WTC11 (cell line): ENCODE data around the gene CLIP2. TPM values are rescaled to one million over a fixed set of nuclear protein-coding genes. Genes with fewer than 3 reads are reported as not detected.

Experiments
- ATAC-seq: fragments of 200-7000 bp; cut with Tn5 transposase; 2 replicates; pipeline ENCODE4 v1.10.0; 2021; ENCODE audit warnings: mild to moderate bottlenecking, moderate library complexity
- CTCF ChIA-PET: fragments of 300-600 bp; sonication (Branson Sonifier 250); formaldehyde crosslinking; loops from one replicate; lab custom pipeline; 2021; ENCODE audit warnings: antibody characterized with exemption; lab: Charles Lee
- POLR2A ChIA-PET: fragments of 350-600 bp; sonication (Branson Sonifier 250); formaldehyde crosslinking; loops from one replicate; lab custom pipeline; 2021; ENCODE audit warnings: antibody characterized with exemption; lab: Charles Lee
- DNase-seq: peaks from one replicate; pipeline ENCODE4 v3.0.0; 2021; ENCODE audit warnings: low spot score
- H3K27ac Mint-ChIP-seq: 2 replicates; pipeline ENCODE4 v1.8.0; 2021; ENCODE audit warnings: mixed read lengths
- H3K27me3 Mint-ChIP-seq: 2 replicates; pipeline ENCODE4 v1.8.0; 2021; ENCODE audit warnings: low read depth, mild to moderate bottlenecking, moderate library complexity, mixed read lengths
- H3K36me3 Mint-ChIP-seq: 2 replicates; pipeline ENCODE4 v1.8.0; 2021; ENCODE audit warnings: mixed read lengths
- H3K4me1 Mint-ChIP-seq: 2 replicates; pipeline ENCODE4 v1.8.0; 2022; ENCODE audit warnings: mixed read lengths
- H3K4me3 Mint-ChIP-seq: 2 replicates; pipeline ENCODE4 v1.8.0; 2021; ENCODE audit warnings: mild to moderate bottlenecking, moderate library complexity, mixed read lengths
- H3K9me3 Mint-ChIP-seq: 2 replicates; pipeline ENCODE4 v1.8.0; 2021; ENCODE audit warnings: mixed read lengths
- FOXK1 ChIP-seq: sonication (generic); formaldehyde crosslinking; IDR thresholded peaks from 2 replicates; pipeline ENCODE4 v1.8.0; 2022; ENCODE audit warnings: mild to moderate bottlenecking, moderate library complexity, missing genetic modification reagents
- GRHL2 ChIP-seq: fragments of 250-450 bp; sonication (Bioruptor Pico); IDR thresholded peaks from 2 replicates; pipeline ENCODE4 v1.8.0; 2022; ENCODE audit warnings: mild to moderate bottlenecking, moderate library complexity; ENCODE audit not compliant: insufficient replicate concordance, severe bottlenecking
- IRF1 ChIP-seq: sonication (generic); formaldehyde crosslinking; IDR thresholded peaks from 2 replicates; pipeline ENCODE4 v1.8.0; 2023; ENCODE audit warnings: missing genetic modification reagents
- NR1H2 ChIP-seq: sonication (generic); formaldehyde crosslinking; IDR thresholded peaks from 2 replicates; pipeline ENCODE4 v1.9.0; 2021; ENCODE audit warnings: mild to moderate bottlenecking, moderate library complexity, missing genetic modification reagents
- NR3C1 ChIP-seq: sonication (generic); formaldehyde crosslinking; conservative IDR thresholded peaks from 2 replicates; pipeline ENCODE4 v1.8.1; 2023; ENCODE audit warnings: low read depth, mild to moderate bottlenecking, missing genetic modification reagents
- PREB ChIP-seq: sonication (generic); formaldehyde crosslinking; IDR thresholded peaks from 2 replicates; pipeline ENCODE4 v1.8.1; 2022; ENCODE audit warnings: mild to moderate bottlenecking, missing genetic modification reagents, moderate library complexity, borderline replicate concordance
- RELA ChIP-seq: sonication (generic); formaldehyde crosslinking; IDR thresholded peaks from 2 replicates; pipeline ENCODE4 v1.8.1; 2022; ENCODE audit warnings: missing genetic modification reagents, mild to moderate bottlenecking, borderline replicate concordance
- TCF7 ChIP-seq: sonication (generic); formaldehyde crosslinking; IDR thresholded peaks from 2 replicates; pipeline ENCODE4 v1.8.0; 2022; ENCODE audit warnings: mild to moderate bottlenecking, low read depth, missing genetic modification reagents, moderate library complexity
- ZBTB43 ChIP-seq: sonication (generic); formaldehyde crosslinking; IDR thresholded peaks from 2 replicates; pipeline ENCODE4 v1.8.1; 2023; ENCODE audit warnings: mild to moderate bottlenecking, missing genetic modification reagents
- ZNF121 ChIP-seq: sonication (generic); formaldehyde crosslinking; IDR thresholded peaks from 2 replicates; pipeline ENCODE4 v1.8.0; 2023; ENCODE audit warnings: missing genetic modification reagents
- ZNF138 ChIP-seq: sonication (generic); formaldehyde crosslinking; conservative IDR thresholded peaks from 2 replicates; pipeline ENCODE4 v1.8.1; 2022; ENCODE audit warnings: mild to moderate bottlenecking, moderate library complexity, missing genetic modification reagents
- ZNF219 ChIP-seq: sonication (generic); formaldehyde crosslinking; IDR thresholded peaks from 2 replicates; pipeline ENCODE4 v1.8.0; 2023; ENCODE audit warnings: missing genetic modification reagents, mild to moderate bottlenecking, borderline replicate concordance
- ZNF232 ChIP-seq: sonication (generic); formaldehyde crosslinking; IDR thresholded peaks from 2 replicates; pipeline ENCODE4 v1.8.0; 2022; ENCODE audit warnings: mild to moderate bottlenecking, missing genetic modification reagents
- ZNF263 ChIP-seq: sonication (generic); formaldehyde crosslinking; IDR thresholded peaks from 2 replicates; pipeline ENCODE4 v1.8.1; 2022; ENCODE audit warnings: low read depth, mild to moderate bottlenecking, moderate library complexity, missing genetic modification reagents
- ZNF281 ChIP-seq: sonication (generic); formaldehyde crosslinking; IDR thresholded peaks from 2 replicates; pipeline ENCODE4 v1.8.0; 2023; ENCODE audit warnings: mild to moderate bottlenecking, missing genetic modification reagents
- ZNF423 ChIP-seq: fragments of 250-450 bp; sonication (Bioruptor Pico); IDR thresholded peaks from 2 replicates; pipeline ENCODE4 v2.1.2; 2022; ENCODE audit warnings: mild to moderate bottlenecking, moderate library complexity
- total RNA-seq: library from RNA; stranded (reverse); gene quantifications from 3 replicates; pipeline ENCODE4 v1.2.3, GENCODE V29; 2021
- TF ChIP-seq, protein P1 (sequence below): fragments of 200-600 bp; IDR thresholded peaks from 2 replicates; pipeline ENCODE4 v1.8.0; 2022; ENCODE audit warnings: antibody characterized with exemption
- TF ChIP-seq, protein P2 (sequence below): sonication (generic); formaldehyde crosslinking; IDR thresholded peaks from 2 replicates; pipeline ENCODE4 v1.8.0; 2022; ENCODE audit warnings: mild to moderate bottlenecking, missing genetic modification reagents
- TF ChIP-seq, protein P3 (sequence below): sonication (generic); formaldehyde crosslinking; IDR thresholded peaks from 2 replicates; pipeline ENCODE4 v1.8.1; 2022; ENCODE audit warnings: missing genetic modification reagents, borderline replicate concordance

CLIP2 gene
- total RNA-seq, 1 experiment from 2014 or later, result 48.1 TPM

DNA sequence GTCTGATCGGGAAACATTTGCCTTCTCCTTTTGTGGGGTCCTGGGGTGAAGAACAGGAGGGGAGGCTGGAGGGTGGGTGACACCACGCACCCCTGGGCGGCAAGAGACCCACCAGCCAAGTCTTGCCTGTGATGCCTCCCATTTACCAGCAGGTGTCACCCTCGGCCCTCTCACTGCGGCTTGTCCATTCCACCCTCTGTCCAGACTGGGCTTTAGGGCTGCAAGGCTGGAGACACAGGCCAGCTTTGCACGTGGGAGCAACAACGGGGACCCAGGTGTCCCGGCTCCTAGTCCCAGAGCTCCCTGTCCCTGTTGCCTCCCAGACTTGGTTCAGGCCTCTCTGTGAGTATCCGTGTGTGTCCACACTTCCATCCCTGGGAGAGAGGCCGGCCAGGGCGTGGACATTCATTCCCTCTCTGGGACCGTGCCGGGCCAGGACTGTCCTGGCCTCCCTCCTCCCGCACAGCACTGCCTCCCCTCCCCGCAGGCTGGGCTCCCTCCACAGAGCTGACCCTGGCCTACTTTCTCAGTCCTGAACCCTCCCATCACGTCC lies 128.3 kb downstream of the CLIP2 start:
- no peak for TF ChIP-seq GRHL2 (CRISPR knock-in tag)
- peak; percentile 60 for TF ChIP-seq ZNF423 (CRISPR knock-in tag)
- TF ChIP-seq ZNF263 (CRISPR knock-in tag), result no peak
- TF ChIP-seq, protein P1, sequence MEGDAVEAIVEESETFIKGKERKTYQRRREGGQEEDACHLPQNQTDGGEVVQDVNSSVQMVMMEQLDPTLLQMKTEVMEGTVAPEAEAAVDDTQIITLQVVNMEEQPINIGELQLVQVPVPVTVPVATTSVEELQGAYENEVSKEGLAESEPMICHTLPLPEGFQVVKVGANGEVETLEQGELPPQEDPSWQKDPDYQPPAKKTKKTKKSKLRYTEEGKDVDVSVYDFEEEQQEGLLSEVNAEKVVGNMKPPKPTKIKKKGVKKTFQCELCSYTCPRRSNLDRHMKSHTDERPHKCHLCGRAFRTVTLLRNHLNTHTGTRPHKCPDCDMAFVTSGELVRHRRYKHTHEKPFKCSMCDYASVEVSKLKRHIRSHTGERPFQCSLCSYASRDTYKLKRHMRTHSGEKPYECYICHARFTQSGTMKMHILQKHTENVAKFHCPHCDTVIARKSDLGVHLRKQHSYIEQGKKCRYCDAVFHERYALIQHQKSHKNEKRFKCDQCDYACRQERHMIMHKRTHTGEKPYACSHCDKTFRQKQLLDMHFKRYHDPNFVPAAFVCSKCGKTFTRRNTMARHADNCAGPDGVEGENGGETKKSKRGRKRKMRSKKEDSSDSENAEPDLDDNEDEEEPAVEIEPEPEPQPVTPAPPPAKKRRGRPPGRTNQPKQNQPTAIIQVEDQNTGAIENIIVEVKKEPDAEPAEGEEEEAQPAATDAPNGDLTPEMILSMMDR, result peak; percentile 96
- TF ChIP-seq ZNF121 (CRISPR knock-in tag), result peak; percentile 40; the same call in 1 of the 2 replicates
- ATAC-seq, result peak; percentile 97
- Mint-ChIP-seq H3K9me3 (no peaks in the 10 kb centered on the region), H3K36me3 (no peaks in the 10 kb centered on the region), H3K27ac (no peak overlapping the region), H3K4me1 (no peaks in the 10 kb centered on the region), H3K4me3 (no peak overlapping the region), H3K27me3 (no peaks in the 10 kb centered on the region; the same call in 1 of the 2 replicates)
- DNase-seq, result peak; percentile 80
- POLR2A ChIA-PET, result no interaction called here
- CTCF ChIA-PET, result interaction anchor here (0.6 to 1.9 kb wide), 23 partner anchors 10 to 281 kb away, joined by 3 to 17 read pairs (median 4); no protein-coding TSS in a partner anchor

DNA sequence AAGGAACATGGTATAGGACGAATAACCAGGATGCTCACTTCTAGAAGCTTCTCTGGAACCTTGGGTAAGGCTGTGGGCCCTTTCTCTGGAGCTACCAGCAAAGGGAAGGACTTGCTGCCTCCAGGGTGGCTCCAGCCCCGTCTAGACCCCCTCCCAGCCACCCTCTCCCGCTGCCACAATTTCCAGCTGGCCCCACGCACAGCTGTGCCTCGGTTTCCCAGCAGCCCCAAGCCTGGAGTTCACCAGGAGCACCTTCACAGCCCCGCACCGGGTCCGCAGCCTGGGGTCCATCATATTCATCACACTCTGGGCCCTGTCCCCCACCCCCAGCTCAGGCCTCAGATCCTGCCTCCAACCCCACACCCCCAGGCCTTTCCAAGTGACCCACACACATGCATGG lies 128.9 kb downstream of the CLIP2 start:
- Mint-ChIP-seq H3K4me3 (no peak overlapping the region), H3K27ac (no peak overlapping the region), H3K4me1 (no peaks in the 10 kb centered on the region), H3K9me3 (no peaks in the 10 kb centered on the region), H3K27me3 (no peaks in the 10 kb centered on the region; the same call in 1 of the 2 replicates), H3K36me3 (no peaks in the 10 kb centered on the region)
- ATAC-seq (no peak), DNase-seq (no peak)
- ChIA-PET POLR2A (no interaction called here), CTCF (interaction anchor here (0.5 to 1.9 kb wide), 23 partner anchors 10 to 281 kb away, joined by 3 to 17 read pairs (median 4); partner anchors contain the start of gene LAT2)
- TF ChIP-seq ZNF121 (CRISPR knock-in tag) (no peak), IRF1 (no peak)

DNA sequence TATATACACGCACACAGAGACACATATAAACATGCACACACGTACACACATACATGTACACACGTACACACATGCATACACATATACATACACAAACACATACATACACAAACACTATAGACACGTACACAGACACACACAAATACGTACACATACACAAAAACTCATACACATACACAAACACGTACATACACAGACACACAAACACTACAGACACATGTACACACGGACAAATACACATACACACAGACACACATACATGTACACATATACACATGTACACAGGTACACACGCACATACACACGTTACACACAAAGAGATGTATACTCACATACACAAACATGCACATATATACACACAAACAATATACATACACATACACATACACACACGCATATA lies 129.3 kb downstream of the CLIP2 start:
- Mint-ChIP-seq H3K27me3 (no peaks in the 10 kb centered on the region; the same call in 1 of the 2 replicates), H3K4me1 (no peaks in the 10 kb centered on the region), H3K4me3 (no peak overlapping the region), H3K27ac (no peak overlapping the region), H3K9me3 (no peaks in the 10 kb centered on the region), H3K36me3 (no peaks in the 10 kb centered on the region)
- POLR2A ChIA-PET, result no interaction called here
- ATAC-seq (no peak), DNase-seq (no peak)
- CTCF ChIA-PET, result interaction anchor here (0.5 to 2.8 kb wide), 11 partner anchors 11 to 212 kb away, joined by 3 to 17 read pairs (median 8); partner anchors contain the start of gene LAT2
- TF ChIP-seq, protein P2, sequence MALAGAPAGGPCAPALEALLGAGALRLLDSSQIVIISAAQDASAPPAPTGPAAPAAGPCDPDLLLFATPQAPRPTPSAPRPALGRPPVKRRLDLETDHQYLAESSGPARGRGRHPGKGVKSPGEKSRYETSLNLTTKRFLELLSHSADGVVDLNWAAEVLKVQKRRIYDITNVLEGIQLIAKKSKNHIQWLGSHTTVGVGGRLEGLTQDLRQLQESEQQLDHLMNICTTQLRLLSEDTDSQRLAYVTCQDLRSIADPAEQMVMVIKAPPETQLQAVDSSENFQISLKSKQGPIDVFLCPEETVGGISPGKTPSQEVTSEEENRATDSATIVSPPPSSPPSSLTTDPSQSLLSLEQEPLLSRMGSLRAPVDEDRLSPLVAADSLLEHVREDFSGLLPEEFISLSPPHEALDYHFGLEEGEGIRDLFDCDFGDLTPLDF (CRISPR knock-in tag), result no peak
- TF ChIP-seq TCF7 (CRISPR knock-in tag), result no peak
- TF ChIP-seq ZNF138 (CRISPR knock-in tag), result no peak
- no peak for TF ChIP-seq ZNF219
- TF ChIP-seq, protein P3, sequence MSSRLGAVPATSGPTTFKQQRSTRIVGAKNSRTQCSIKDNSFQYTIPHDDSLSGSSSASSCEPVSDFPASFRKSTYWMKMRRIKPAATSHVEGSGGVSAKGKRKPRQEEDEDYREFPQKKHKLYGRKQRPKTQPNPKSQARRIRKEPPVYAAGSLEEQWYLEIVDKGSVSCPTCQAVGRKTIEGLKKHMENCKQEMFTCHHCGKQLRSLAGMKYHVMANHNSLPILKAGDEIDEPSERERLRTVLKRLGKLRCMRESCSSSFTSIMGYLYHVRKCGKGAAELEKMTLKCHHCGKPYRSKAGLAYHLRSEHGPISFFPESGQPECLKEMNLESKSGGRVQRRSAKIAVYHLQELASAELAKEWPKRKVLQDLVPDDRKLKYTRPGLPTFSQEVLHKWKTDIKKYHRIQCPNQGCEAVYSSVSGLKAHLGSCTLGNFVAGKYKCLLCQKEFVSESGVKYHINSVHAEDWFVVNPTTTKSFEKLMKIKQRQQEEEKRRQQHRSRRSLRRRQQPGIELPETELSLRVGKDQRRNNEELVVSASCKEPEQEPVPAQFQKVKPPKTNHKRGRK (CRISPR knock-in tag), result no peak
- no peak for TF ChIP-seq FOXK1 (CRISPR knock-in tag)
- TF ChIP-seq ZBTB43 (CRISPR knock-in tag), result no peak
- TF ChIP-seq PREB, result no peak
- TF ChIP-seq NR1H2 (CRISPR knock-in tag), result no peak
- no peak for TF ChIP-seq IRF1
- no peak for TF ChIP-seq NR3C1
- TF ChIP-seq RELA (CRISPR knock-in tag), result no peak
- no peak for TF ChIP-seq ZNF232 (CRISPR knock-in tag)
- TF ChIP-seq ZNF281 (CRISPR knock-in tag), result no peak
